HG03103 (cell line): ENCODE data around the gene MACROH2A1.

ENCODE experiments used
- ATAC-seq: cut with Tn5 transposase; IDR thresholded peaks from one replicate; pipeline ENCODE4 v1.9.1; 2021; ENCODE audit warnings: low read depth; ENCODE audit not compliant: unreplicated experiment

Gene MACROH2A1

GRCh38 chr5:135296900-135297816 lies 101.9 kb downstream of the MACROH2A1 start:
- ATAC-seq: no peak

DNA sequence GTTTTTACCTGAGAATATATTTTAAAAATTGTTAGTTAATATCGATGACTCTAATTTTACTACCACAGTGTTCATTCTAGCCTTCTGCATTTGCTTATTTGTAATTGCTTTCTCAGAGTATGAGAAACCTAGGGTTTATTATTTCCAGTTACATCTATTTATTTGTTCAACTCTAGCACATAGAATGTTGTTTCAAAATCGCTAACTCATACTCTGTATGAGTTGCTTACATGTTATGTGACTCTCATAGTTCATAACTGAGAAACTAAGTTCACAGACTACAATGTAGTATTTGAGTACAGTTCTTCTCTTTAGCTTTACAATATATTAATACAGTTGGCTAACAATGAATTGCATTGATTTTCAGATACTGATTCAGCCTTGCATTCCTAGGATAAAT lies 103.2 kb downstream of the MACROH2A1 start:
- ATAC-seq: no peak

DNA sequence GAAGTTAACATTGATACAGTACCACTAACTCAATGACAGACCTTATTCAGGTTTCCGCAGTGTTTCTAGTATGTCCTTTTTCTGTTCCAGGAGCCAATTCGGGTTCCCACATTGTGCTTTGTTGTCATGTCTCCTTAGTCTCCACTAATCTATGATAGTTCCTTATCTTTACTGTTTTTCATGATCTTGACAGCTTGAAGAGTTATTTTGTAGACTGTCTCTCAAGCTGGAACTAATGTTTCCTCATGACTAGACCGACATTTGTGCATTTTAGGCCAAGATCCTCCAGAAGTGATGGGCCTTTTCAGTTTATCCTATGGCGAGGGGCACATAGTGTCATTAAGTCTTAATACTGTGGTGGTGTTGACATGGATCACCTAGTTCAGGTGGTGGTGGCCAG lies 104.2 kb downstream of the MACROH2A1 start:
- no peak for ATAC-seq

DNA sequence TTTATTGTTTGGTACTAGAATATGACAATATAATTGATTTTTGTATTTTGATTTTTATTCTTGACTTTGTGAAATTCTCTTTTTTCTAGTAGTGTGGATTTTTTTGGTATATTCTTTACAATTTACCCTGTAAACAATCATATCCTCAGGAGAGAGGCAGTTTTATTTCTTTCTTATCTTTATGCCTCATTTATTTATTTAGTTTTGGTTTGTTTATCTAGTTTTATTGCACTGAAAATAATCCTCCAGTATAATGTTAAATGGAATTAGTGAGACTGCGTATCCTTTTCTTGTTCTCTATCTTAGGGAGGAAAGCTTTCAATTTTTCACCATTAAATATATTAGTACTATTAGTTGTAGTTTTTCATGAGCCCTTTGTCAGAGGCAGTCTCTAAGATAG lies 109.4 kb downstream of the MACROH2A1 start:
- no peak for ATAC-seq

- no peak for ATAC-seq
These were observed 111.5 kb downstream of the MACROH2A1 start for GRCh38 chr5:135287551-135287950.
